ENCODE results near the gene PTPN3.

The PTPN3 gene

DNA sequence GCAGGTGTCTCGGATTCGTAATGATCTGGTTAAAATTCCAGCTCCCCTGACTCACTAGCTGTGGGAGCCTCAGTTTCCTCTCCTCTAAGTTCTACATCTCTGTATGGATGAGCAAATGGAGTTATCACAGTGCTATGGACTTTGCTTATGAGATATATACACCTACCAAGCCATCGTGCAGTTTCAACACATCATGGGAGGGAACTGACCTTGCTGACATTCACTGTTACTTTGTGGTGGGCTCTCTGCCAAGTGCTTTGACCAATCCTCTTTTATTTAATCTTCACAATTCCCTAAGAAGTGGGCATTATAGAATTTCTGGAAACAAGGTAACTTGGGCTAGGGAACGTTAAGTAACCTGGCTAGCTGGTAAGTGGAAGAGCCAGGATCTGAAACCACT lies 70.2 kb downstream of the PTPN3 start:
- no peak for DNase-seq (ENCODE audit: low read depth in 3 of 3, low spot score in 1 of 3)

DNA sequence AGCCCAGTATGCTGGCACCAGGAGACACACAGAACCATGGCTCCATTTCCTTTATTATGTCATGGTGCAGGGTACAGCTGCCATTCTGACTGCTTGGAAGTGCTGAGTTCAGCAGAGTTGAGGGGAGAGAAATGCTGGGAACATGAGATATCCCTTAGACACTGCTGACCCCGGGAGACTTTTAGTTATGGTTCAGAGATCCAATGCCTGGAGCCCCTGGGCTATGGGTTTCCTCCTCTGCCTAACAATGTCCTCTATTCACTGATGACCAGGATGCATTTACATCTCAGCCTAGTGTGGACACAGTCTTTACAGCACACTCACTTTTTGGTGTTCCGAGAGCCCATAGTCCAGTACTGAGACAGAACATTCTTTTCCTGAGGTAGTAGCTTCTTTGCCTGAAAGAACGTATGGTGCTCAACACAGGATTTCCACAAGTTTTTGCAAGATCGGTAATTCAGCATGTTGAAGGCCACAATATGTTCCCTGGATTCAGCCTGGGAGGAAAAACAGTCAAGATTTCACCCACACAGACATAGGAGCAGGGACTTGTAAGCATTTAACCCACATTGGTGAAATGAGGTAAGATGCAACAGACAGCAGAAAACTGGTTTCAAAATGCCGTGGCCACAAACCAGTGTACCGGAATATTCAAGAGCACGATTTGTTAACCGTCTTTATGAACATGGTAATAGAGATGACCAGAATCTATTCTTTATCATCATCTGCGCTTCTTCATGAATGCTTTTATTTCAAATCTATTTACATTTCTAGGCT lies 71.3 kb downstream of the PTPN3 start:
- no peak for DNase-seq (ENCODE audit: low read depth in 3 of 3, low spot score in 1 of 3)

DNA sequence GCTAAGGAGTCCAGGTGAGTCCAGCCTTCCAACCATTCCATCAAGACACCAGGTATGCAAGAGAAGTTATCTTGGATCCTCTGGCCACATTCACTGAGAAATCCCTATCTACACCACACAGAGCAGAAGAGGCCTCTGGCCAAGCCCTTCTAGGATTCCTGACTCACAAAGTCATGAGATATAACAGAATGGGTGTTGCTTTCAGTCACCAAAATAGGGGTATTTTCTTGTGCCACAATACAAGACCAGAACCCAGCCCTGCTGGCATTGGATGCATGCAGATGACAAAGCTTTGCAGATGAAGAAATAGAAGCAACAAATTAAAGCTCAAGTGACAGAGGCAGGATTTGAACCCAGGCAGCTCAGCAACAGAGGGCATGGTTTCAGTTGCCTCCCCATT lies 73.5 kb downstream of the PTPN3 start:
- DNase-seq (ENCODE audit: low read depth in 3 of 3, low spot score in 1 of 3) = no peak

DNA sequence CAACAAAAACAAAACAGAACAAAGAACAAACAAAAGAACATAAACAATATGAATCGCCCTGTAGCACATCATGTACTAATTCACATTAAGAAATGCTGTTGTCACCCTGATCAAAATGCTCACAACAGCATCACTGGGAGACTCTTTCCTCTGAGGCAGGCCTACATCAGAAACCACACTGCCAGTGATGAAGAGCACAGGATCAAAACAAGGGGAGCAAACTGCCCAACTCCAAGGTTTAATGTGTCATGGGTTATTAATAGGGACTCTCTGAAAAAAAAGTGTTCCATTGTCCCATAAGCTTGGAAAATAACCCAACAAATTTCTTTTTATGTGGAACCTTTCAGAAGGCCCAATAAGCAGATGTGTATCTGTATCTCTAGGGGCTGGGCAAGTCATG lies 74.2 kb downstream of the PTPN3 start:
- no peak for DNase-seq (ENCODE audit: low read depth in 3 of 3, low spot score in 1 of 3)

DNA sequence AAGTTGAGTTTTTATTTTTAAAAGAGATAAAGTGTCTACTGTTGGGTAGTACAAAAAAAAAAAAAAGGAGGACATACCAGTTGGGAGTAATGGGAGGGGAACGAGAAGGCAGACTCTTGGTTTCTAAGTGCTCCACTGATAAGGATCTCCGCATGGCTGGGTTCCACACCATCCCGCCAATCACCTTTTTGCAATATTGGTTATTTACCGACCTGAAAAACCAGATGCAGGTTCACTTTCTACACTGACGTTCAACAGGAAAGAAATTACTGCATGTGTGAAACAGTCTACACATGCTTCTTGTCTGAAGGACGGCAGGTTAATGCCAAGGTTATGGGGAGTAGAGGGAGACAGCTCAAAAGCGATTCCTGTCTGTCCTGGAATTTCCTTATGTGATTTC lies 75.5 kb downstream of the PTPN3 start:
- DNase-seq (ENCODE audit: low read depth in 3 of 3, low spot score in 1 of 3) = no peak

DNA sequence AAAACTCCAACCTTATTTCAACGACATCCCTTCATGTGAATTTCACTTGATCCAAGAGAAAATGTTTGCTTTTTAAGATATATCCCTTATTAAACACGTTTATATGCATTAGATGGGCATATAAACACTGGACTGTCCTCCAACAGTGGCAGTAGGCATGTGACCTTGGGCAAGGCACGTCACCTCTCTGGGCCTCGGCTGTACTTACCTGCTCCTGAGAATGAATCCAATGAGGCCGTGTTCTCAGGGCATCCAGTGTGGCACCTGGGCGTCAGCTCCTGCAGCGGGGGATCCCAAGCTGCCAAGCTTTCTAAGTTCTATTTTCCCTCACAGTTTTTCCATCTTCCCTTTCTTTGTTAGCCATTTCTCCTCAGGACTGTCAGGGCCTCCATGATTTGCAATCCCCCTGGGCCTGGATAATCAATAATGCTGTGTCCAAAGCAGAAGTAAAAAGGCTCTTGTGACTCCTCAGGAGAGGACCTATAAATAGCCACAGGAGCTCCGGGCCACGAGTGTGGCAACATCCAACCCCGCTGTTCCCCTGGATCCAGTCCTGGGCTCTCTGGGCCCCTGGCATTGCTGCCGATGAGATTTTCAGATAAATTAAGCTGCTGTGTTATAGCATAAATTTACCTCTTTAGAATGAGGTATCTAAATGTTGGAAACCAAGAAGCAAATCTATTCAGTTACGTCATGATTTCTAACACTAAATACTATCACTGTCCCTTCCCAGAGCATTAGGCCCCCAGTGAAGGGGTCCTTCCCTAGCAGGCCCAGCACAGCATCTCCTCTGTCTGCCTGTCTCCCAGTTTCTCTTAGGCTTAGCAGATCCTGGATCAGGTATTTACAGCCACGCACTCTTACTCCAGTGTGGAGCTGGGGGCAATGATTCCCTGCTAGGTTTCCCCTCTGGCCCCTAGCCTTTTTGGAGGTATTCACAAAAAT lies 76.8 kb downstream of the PTPN3 start:
- DNase-seq (ENCODE audit: low read depth in 3 of 3, low spot score in 1 of 3) = no peak

DNA sequence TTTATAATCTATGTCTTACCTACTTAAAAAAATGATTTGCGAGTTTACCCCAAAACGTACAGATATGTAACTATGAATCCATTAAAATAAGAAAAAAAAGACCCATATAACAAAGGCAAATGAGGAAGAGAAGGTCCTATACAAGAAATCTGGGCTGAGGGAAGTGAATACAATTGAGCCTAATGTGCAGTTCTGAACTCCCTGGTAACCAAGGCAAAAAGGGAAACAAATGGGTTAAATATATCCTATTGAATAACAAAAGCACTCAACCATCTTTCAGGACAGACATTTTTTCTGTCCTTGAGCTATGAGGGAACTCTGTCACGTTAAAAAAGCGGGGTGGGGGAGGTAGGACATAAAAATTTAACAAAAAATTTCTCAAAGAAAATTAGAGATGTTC lies 78.6 kb downstream of the PTPN3 start:
- no peak for DNase-seq (ENCODE audit: low read depth in 3 of 3, low spot score in 1 of 3)

DNA sequence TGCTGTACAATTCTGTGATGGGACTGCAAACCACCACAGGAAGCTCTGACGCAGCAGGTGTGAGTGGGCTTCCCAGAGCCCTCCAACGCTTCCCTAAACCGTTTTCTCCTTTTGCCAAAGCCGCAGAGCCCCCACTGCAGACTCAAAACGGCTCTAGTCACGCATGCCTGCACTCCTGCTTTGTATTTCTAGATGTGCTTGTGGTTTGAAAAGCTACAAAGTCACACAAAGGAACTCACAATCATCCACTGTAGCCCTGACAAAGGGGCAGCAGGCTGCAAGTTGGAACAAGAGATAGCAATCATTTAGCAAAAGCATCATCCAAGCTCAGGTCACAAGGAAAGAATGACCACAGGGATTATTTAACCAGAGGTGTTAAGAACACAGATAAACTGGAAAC lies 79.3 kb downstream of the PTPN3 start:
- DNase-seq (ENCODE audit: low read depth in 3 of 3, low spot score in 1 of 3) = no peak

DNA sequence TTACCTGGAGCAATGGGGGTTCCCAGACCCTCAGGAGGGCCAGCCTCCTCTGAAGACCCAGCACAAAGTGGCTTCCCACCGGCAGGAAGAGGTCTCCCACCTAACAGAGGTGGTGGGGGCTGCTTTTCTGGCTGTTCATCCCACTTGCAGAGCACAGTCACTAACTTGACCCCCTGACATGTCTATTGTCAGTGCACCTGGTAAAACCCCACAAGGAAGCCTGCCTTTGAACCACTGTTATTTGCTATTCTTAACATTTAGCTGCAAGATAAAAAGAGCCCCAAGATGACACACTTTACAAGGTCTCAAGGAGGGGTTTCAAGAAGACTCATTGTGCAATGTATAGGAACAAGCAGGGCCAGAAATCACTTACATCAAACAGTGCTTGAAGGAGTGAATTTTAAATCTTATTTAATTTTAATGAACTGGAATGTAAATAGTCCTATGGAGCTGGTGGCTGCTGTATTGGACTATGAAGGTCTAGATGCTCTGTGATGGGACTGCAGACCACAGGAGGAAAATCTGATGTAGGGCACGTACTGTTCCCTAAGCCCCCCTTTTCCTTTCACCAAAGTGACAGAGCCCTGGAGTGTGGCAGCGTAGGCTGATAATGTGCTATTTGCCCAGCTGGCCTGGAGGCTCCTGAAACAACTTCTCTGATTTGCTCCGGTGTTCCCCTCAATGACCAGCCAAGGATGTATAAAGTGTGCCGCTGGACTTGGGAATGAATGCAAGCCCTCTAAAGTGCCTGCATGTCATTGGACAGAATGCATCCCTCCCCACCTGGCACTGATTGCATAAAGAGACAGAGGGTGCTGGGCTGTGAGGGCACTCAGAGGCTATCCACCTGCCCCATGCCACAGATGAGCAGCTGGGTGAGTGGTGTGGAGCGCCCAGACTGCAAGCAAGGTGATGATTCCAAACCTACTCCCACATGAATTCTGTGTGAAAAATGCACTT lies 80.2 kb downstream of the PTPN3 start:
- DNase-seq (ENCODE audit: low read depth in 3 of 3, low spot score in 1 of 3) = no peak

DNA sequence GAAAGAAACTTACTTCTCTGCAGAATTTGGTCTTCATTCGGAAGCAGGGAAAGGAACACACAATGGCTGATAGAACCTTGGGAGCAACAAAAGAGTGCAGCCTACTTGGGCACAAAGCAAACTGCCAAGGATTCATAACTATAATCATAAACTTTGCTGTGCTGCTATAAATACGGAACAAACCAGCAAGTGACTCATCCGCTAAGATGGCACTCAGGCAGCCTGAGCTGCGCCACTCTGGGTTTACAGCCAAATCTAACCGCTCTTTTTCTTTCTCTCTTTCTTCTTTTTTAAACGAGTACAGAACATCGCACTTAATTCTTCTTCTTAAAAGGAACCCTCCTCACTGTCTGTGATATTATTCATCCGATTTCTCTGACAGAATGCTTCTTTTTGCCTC lies 81.1 kb downstream of the PTPN3 start:
- no peak for DNase-seq (ENCODE audit: low read depth in 3 of 3, low spot score in 1 of 3)

DNA sequence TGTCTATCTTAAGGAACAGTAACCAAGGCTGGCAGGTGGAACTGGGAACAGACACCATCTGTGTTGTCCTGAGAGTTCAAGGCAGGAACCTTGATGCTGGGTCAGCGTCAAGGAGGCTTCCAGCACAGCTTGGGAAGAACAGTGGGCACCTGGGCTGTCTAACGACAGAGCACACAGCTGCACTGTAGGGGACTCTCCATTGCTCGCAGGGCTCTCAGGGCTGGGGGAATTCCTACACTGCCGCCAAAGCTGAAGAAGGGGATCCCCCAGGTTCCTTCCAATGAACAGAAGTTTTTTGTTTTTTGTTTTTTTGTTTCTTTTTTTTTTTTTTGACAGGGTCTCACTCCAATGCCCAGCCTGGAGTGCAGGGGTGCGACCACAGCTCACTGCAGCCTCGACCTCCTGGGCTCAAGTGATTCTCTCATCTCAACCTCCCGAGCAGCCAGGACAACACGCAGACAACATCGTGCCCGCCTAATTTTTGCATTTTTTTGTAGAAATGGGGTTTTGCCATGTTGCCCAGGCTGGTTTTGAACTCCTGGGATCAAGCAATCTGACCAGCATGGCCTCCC lies 81.9 kb downstream of the PTPN3 start:
- DNase-seq (ENCODE audit: low read depth in 3 of 3, low spot score in 1 of 3) = no peak

DNA sequence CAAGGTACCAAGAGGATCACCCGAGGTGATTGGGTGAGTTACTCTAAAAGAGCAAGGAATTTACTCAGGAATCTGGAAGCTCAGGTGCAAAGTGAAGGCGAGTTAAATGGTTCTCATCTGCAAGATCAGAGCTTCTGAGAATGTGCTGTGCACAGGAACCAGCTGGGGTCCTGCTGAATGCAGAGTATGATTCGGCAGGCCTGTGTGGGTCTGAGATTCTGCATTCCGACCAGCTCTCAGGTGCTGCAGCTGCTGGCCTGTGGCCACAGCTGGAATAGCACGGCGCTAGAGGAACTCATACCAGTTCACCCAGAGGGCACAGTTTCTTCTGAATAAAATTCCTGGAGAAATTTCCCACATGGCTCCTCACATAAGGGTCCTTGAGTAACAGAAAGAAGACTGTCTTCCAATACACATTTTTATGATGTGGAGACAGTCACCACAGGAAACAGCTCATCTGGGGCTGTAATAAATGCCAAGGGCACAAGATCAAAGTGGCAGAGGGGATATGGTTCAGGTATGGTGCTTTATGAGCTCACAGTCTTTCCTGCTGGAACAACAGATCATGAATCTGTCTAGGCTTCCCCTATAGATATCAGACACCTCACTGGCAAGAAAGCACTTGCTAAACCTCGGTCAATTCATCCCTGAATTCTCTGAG lies 83.9 kb downstream of the PTPN3 start:
- no peak for DNase-seq (ENCODE audit: low read depth in 3 of 3, low spot score in 1 of 3)

DNA sequence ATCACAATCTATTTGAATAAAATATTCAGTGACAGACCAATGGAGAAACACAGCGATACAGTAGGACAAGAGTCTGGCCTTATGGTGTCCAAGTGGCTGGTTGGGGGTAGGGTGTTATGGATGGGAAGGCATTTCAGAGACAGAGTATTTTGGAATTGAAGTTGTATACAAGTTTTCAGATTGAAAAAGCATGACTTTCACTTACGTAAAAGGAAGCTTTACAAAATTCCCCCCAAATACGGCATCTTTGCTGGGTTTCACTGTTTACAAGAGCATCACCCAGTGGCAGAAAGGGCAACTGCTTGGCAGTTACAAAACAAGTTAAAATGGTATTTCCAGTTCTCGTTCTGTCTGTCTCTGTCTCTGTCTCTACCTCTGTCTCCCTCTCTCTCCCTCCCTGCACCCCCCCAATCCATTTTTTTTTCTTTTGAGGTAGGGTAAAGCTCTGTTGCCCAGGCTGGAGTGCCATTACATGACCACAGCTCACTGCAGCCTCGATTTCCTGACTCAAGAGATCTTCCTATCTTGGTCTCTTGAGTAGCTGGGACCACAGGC lies 86.2 kb downstream of the PTPN3 start:
- no peak for DNase-seq (ENCODE audit: low read depth in 3 of 3, low spot score in 1 of 3)

DNA sequence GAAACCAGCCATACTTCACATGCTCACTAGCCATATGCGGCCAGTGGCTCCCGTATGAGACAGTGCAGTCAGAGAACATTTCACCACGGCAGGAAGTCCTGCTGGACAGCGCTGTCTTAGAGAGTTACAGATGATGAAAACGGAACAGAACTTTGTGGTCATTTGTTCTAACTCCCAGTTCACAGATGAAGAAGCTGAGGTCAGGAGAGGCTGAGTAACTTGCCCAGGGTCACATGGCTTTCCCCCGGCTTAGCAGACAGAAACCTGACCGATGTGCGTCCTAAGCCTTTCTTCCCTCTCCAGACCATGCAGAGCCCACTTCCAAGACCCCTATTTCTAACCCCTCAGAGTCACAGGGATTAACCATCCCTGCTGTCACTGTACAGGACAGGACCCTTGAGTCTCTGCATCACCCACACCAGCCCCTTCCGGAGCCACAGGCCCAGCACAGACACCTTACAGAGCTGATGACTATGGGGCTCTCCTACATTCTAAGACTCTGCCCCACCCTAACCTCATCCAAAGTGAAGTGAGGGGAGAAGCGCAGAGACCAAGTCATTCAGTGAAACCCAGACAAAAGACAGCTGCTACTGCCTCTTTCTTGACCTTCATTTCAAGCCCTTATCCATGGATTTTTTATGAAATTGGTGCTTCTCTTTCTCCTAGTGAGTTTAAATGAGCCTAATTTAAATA lies 86.9 kb downstream of the PTPN3 start:
- no peak for DNase-seq (ENCODE audit: low read depth in 3 of 3, low spot score in 1 of 3)

DNA sequence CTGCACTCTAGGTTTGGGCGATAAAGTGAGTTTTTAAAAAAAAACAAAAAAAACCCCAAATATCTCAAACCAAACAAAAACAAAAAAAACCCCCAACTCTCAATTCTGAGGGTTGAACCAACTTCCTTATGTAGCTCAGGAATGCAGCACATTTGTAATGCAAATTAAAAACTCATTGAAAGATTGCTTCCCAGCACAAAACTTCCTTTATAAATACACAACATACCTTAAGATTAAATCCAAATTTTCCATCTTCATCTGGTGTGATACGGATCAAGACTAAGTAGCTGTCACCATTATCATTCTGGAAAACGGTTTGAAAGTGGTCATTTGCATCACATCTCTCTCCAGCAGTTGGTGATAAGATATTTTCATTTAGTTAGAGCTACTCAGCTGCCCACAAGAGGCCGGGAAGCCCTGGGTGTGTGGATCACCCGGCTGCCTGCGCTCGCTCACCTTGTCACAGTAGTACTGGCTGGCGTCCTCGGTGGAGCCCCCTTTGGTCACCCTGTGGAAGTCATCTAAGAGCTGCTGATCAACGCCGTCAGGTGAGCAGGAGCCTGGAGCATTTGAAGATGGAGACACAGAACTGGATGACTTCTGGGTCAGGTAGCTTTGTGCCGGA lies 88.2 kb downstream of the PTPN3 start:
- DNase-seq (ENCODE audit: low read depth in 3 of 3, low spot score in 1 of 3) = no peak

DNA sequence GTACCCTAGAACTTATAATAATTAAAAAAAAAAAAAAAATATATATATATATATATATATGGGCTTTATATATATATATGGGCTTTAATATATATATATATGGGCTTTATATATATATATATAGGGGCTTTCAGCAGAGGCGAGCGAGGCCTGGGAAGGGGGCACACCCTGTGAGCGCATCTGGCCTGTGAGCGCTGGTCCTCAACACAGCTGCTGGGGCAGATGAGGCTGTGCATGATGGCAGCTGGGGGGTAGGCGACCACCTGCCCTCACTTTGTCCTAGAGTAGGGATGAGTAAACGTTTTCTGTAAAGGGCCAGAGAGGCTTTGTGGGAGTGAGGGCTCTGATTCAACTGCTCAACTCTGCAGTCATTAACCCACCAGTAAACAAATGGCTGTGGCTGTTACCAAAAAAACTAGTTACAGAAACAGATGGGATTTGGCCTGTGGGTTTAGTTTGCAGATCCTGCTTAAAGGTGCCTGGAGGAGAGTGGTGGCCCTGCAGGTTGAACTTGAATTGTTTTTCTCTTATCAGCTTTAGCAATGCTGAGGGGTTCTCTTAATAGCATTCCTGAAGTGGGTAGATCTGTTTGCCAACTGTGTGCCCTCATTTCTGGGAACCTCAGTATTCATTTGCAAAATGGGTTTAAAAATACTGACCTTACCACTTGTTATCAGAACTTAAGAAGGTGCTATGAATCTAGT lies 89.2 kb downstream of the PTPN3 start:
- no peak for DNase-seq (ENCODE audit: low read depth in 3 of 3, low spot score in 1 of 3)

DNA sequence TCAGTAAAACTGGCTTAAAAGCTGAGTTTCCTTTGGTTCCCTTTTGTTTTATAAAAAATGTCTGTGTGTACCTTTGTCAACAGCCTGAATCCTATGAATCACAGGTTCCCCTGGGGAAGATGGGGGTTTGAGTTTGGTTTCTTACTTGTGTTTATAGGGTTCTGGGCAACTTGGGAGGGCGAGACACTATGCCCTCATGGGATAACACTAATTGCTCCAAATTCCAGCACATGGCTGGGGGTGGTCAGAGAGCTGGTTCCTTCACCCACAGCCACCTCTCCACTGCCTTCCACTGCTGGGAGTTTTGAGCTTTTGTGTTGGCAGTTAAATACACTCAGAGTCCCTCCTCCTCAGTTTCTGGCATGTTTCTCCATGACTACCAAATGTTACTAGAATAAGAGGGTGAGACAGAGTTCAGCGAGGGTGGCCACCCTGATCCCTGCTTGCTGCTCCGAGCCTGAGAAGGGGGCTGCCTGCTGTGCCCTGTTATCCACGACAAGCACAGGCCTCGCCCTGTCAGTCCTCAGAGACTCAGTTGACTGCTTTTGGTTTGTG lies 94.3 kb downstream of the PTPN3 start:
- no peak for DNase-seq (ENCODE audit: low read depth in 3 of 3, low spot score in 1 of 3)

DNA sequence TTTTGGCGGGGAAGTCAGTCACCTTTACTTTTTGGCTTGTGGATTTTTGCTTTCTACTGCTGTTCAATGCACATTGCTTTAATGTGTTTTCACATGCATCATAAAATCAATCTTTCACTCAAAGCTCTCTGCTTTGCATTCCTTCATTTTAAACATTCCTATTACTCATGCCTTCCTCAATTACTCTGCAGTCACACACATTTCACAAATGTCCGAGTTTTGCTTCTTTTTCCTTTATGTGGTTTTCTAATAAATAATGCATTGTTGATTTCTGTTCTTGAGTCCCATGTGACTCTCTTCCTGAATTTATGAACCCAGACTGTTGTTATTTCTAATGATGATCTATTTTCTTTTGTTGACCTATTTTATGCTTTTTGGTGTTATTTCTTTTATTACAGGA lies 95.0 kb downstream of the PTPN3 start:
- DNase-seq (ENCODE audit: low read depth in 3 of 3, low spot score in 1 of 3) = no peak
